ENCODE data around the gene MVB12B. TPM values are rescaled to one million over a fixed set of nuclear protein-coding genes. Genes with fewer than 3 reads are reported as not detected.

MVB12B gene
- total RNA-seq, 4 donors from 2014 or later: 6.1 to 18.0 (median 13.2) TPM

DNA sequence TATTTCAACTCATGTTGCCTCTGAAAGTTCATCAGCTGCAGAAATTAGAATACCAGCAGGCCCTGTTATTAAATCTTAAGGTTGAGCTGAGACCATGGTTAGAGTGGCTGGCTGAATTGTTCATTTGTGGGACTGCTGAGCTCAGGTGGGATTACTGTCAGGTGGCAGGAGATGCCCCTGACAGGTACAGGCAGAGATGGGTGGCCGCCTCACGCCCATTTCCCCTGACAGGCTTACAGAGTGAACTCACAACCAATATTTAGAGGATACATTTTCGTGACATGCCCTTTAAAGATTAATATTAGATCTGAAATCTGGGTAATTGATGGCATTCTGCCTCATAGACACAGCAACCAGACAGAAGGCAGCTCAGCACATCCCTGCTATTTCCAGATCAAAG lies 136.0 kb downstream of the MVB12B start:
- Histone ChIP-seq H3K27me3 (no peaks in the 10 kb centered on the region), H3K36me3 (no peaks in the 10 kb centered on the region), H3K27ac (no peak overlapping the region), H3K4me1 (no peaks in the 10 kb centered on the region), H3K4me3 (no peak overlapping the region), H3K9me3 (no peaks in the 10 kb centered on the region)
- no peak for DNase-seq
- in situ Hi-C loops (cut with MboI; ENCODE audit: low sequenced_read_pairs in 4 of 4): no loop called here
- TF ChIP-seq POLR2A (IDR thresholded peaks at IDR 0.05): no peak
- TF ChIP-seq, protein P1, sequence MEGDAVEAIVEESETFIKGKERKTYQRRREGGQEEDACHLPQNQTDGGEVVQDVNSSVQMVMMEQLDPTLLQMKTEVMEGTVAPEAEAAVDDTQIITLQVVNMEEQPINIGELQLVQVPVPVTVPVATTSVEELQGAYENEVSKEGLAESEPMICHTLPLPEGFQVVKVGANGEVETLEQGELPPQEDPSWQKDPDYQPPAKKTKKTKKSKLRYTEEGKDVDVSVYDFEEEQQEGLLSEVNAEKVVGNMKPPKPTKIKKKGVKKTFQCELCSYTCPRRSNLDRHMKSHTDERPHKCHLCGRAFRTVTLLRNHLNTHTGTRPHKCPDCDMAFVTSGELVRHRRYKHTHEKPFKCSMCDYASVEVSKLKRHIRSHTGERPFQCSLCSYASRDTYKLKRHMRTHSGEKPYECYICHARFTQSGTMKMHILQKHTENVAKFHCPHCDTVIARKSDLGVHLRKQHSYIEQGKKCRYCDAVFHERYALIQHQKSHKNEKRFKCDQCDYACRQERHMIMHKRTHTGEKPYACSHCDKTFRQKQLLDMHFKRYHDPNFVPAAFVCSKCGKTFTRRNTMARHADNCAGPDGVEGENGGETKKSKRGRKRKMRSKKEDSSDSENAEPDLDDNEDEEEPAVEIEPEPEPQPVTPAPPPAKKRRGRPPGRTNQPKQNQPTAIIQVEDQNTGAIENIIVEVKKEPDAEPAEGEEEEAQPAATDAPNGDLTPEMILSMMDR (IDR thresholded peaks at IDR 0.05 in 4 of 5, conservative IDR thresholded peaks at IDR 0.05 in 1 of 5): no peak
- ATAC-seq: no peak
- intact Hi-C loops (cut with DNase I; ENCODE audit: low total_unique reads): no loop called here

DNA sequence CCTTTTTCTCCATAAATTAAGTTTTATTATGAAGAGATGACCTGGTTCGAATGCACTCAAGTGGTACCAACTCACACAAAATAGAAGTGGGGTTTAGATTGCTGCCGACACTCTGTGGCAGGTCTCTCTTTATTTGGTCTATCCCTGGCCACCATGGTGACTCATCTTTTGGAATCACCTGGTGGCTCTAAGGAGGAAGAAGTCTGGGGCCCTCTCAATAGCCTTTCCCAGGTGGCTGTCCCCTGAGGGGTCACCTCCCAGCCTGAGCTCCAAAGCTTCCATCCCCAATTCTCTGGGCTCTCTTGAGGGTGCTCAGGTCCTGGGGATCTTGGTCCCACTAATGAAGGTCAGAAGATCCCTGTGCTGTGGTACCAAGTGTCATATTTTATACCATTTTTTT lies 136.8 kb downstream of the MVB12B start:
- in situ Hi-C loops (cut with MboI; ENCODE audit: low sequenced_read_pairs in 4 of 4): no loop called here
- H3K4me3 ChIP-seq: no peak overlapping the region
- no peak for ATAC-seq
- intact Hi-C loops (cut with DNase I; ENCODE audit: low total_unique reads): no loop called here
- TF ChIP-seq, protein P1 (IDR thresholded peaks at IDR 0.05 in 4 of 5, conservative IDR thresholded peaks at IDR 0.05 in 1 of 5): no peak
- TF ChIP-seq POLR2A (IDR thresholded peaks at IDR 0.05): no peak
- H3K27me3 ChIP-seq: no peaks in the 10 kb centered on the region
- no peaks in the 10 kb centered on the region for H3K36me3 ChIP-seq
- no peaks in the 10 kb centered on the region for H3K4me1 ChIP-seq
- no peak overlapping the region for H3K27ac ChIP-seq
- DNase-seq: no peak
- no peaks in the 10 kb centered on the region for H3K9me3 ChIP-seq

DNA sequence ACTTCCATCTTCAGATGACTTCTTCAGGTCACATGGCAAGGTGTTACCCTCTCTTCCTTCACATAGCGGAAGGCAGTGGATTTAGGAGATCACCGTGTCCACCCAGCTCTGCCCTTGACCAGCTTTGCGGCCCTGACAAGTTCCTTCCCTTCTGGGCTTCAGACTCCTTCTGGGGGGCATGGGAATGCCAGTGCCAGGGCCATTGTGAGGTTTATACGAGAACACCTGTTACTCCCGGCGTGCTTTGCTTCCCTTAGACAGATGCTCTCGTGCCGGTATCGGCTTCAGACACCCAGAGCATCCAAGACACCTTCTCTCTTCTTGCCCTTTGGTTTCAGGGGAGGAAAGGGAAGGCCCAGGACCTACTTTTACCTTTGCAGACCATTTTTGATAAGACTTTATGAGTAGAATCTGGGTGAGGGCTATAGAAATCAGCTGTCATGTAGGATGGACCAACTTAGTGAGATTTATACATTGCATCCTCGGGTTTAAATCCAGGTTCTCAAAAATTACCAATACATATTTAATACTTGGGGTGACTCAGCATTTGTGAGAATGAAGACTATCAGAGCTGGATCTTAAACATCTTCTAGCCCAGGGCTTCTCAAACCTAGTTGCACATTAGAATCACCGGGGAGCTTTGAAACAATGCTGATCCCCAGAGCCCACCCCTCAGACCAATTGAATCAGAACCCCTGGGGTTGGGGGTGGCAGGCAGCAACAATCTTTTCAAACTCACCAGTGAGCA lies 138.2 kb downstream of the MVB12B start:
- intact Hi-C loops (cut with DNase I; ENCODE audit: low total_unique reads): no loop called here
- H3K36me3 ChIP-seq: no peaks in the 10 kb centered on the region
- H3K27me3 ChIP-seq: no peaks in the 10 kb centered on the region
- H3K27ac ChIP-seq: no peak overlapping the region
- H3K4me3 ChIP-seq: no peak overlapping the region
- no peaks in the 10 kb centered on the region for H3K9me3 ChIP-seq
- H3K4me1 ChIP-seq: no peaks in the 10 kb centered on the region
- TF ChIP-seq, protein P1 (IDR thresholded peaks at IDR 0.05 in 4 of 5, conservative IDR thresholded peaks at IDR 0.05 in 1 of 5): no peak
- no peak for TF ChIP-seq POLR2A (IDR thresholded peaks at IDR 0.05)
- DNase-seq (no peak), ATAC-seq (no peak)
- in situ Hi-C loops (cut with MboI; ENCODE audit: low sequenced_read_pairs in 4 of 4): no loop called here

DNA sequence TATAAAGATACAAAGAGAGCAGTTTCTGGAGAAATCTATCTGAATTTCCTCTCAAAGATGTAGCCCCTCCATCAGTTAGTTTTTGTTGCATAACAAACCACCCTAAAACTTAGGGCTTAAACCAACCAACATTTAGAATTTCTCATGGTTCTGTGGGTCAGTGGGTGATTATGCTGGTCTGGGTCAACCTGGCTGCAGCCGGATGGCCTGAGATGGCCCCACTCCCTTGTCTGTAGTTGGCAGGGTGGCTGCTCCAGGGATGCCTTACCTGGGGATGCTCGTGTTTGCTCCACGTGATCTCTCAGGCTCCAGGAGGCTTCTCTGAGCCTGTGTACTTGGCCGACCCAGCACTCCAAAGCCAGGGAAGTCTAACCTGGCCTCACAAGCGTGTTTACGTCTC lies 139.3 kb downstream of the MVB12B start:
- H3K27ac ChIP-seq: no peak overlapping the region
- H3K27me3 ChIP-seq: no peaks in the 10 kb centered on the region
- H3K9me3 ChIP-seq: no peaks in the 10 kb centered on the region
- no peak for ATAC-seq
- H3K4me1 ChIP-seq: no peaks in the 10 kb centered on the region
- H3K4me3 ChIP-seq: no peak overlapping the region
- intact Hi-C loops (cut with DNase I; ENCODE audit: low total_unique reads) (no loop called here), in situ Hi-C loops (cut with MboI; ENCODE audit: low sequenced_read_pairs in 4 of 4) (no loop called here)
- H3K36me3 ChIP-seq: no peaks in the 10 kb centered on the region
- no peak for DNase-seq
- TF ChIP-seq, protein P1 (IDR thresholded peaks at IDR 0.05 in 4 of 5, conservative IDR thresholded peaks at IDR 0.05 in 1 of 5): no peak
- no peak for TF ChIP-seq POLR2A (IDR thresholded peaks at IDR 0.05)
